Neural cell (in vitro differentiated cells): ENCODE measurements around the gene TRPM2.

Experiments
- CTCF ChIP-seq: fragments of 450-650 bp; IDR thresholded peaks from 2 replicates; pipeline ENCODE4 v1.5.1; 2014; ENCODE audit warnings: antibody characterized with exemption, mild to moderate bottlenecking, moderate library complexity; ENCODE audit not compliant: poor library complexity, severe bottlenecking
- EZH2 ChIP-seq: fragments of 200-600, 300-800 bp; shearing (Covaris generic), sonication (generic); IDR thresholded peaks from 2 replicates; pipeline ENCODE4 v1.6.1; 2014; ENCODE audit warnings: antibody characterized with exemption, low read length, borderline replicate concordance, mild to moderate bottlenecking; ENCODE audit not compliant: insufficient read depth, poor library complexity, severe bottlenecking
- POLR2AphosphoS5 ChIP-seq: IDR thresholded peaks from 2 replicates; pipeline ENCODE4 v1.6.1; 2012
- RAD21 ChIP-seq: fragments of 450-650 bp; conservative IDR thresholded peaks from 2 replicates; pipeline ENCODE4 v1.6.1; 2014; ENCODE audit warnings: antibody characterized with exemption, mild to moderate bottlenecking, moderate library complexity
- REST ChIP-seq: IDR thresholded peaks from 2 replicates; pipeline ENCODE4 v1.6.1; 2012; ENCODE audit warnings: borderline replicate concordance
- SMC3 ChIP-seq: fragments of 450-650 bp; conservative IDR thresholded peaks from 2 replicates; pipeline ENCODE4 v1.6.1; 2014; ENCODE audit warnings: antibody characterized with exemption, mild to moderate bottlenecking, moderate library complexity; ENCODE audit not compliant: poor library complexity
- TAF1 ChIP-seq: IDR thresholded peaks from 2 replicates; pipeline ENCODE4 v1.6.1; 2012; ENCODE audit warnings: low read depth

- TF ChIP-seq CTCF (no peak), REST (no peak), RAD21 (no peak), POLR2AphosphoS5 (no peak), EZH2 (no peak), SMC3 (no peak), TAF1 (no peak)
These were observed 110.3 kb downstream of the TRPM2 start for GRCh38 chr21:44463724-44464123.
